Adrenal gland (tissue), 5 donors: ENCODE data around the gene LFNG.

Experiments
- POLR2A ChIP-seq, 2 donors: fragments of 450-650 bp; IDR thresholded peaks; one replicate each; pipeline ENCODE4 v1.6.1; 2017; ENCODE audit warnings: antibody characterized with exemption in 2 of 2, mild to moderate bottlenecking in 2 of 2, moderate library complexity in 1 of 2
- TF ChIP-seq, protein P1 (sequence below), 6 experiments: fragments of 450-650 bp in 4 of 6; fragments of 200-600 bp in 2 of 6; sonication (generic) in 1 of 6; IDR thresholded peaks; 1 replicate in 5 of 6; 2 replicates in 1 of 6; pipeline versions ENCODE4 v1.5.1 to v1.8.0; 2016 to 2021; ENCODE audit warnings: antibody characterized with exemption in 6 of 6, mild to moderate bottlenecking in 2 of 6, moderate library complexity in 1 of 6
- donor health status: DM: no; HTN: no; CAD: no.

DNA sequence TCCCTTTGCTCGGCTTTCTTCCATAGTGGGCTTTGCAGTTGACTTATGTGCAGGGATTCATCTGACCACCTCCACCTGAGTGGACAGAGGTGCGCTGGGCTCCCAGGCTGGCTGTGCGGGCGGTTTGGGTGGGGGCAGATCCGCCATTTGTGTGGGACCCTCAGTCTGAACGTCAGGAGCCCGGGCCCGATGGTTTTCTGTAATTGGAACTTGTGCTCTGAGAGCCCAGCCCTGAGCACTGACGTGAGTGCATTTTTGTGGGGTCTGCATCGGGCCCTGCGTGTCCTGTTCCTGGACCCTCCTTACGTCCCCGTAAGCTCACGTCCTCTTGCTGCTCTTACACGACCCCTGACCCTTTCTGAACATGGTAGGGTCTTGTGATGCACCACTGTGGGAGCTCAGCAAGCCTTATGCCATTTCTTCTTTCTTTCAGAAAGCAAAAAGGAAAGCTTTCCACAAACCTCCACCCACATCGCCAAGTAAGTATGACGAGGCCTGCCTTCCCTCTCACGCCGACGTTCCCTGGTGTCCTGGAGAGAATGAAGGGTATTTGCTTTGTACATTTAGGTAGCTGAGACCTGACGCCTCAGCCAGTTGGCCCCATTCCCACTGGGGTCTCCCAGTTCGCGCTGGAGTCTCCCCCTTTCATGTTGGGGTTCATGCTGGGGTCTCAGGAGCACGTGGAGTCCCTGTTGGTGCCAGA, 49.1 kb downstream of the LFNG start:
- TF ChIP-seq, protein P1, sequence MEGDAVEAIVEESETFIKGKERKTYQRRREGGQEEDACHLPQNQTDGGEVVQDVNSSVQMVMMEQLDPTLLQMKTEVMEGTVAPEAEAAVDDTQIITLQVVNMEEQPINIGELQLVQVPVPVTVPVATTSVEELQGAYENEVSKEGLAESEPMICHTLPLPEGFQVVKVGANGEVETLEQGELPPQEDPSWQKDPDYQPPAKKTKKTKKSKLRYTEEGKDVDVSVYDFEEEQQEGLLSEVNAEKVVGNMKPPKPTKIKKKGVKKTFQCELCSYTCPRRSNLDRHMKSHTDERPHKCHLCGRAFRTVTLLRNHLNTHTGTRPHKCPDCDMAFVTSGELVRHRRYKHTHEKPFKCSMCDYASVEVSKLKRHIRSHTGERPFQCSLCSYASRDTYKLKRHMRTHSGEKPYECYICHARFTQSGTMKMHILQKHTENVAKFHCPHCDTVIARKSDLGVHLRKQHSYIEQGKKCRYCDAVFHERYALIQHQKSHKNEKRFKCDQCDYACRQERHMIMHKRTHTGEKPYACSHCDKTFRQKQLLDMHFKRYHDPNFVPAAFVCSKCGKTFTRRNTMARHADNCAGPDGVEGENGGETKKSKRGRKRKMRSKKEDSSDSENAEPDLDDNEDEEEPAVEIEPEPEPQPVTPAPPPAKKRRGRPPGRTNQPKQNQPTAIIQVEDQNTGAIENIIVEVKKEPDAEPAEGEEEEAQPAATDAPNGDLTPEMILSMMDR (IDR thresholded peaks at IDR 0.05) = no peak
- no peak for TF ChIP-seq POLR2A (IDR thresholded peaks at IDR 0.05)
